Measurements from ENCODE around the gene GCNT4.

GRCh38 chr5:75058986-75059535, 6.7 kb upstream of the GCNT4 start:
- TF ChIP-seq POLR2AphosphoS5 (IDR thresholded peaks at IDR 0.05) (no peak), POLR2A (IDR thresholded peaks at IDR 0.05) (no peak)

Measured in prostate gland (tissue), 1 donor.